GM12878 (cell line): ENCODE results near the gene ATF7. TPM values are rescaled to one million over a fixed set of nuclear protein-coding genes. Genes with fewer than 3 reads are reported as not detected.
"Not testable (repeated sequence)": the region's sequence is repeated elsewhere in the genome, so short reads cannot be mapped to it uniquely, and the experiment has no call there.

Experiments
- ATAC-seq: fragments of 200-7000 bp; cut with Tn5 transposase; 3 replicates; pipeline ENCODE4 v1.9.1; 2020; ENCODE audit warnings: mild to moderate bottlenecking, moderate library complexity
- BruUV-seq: library from RNA; stranded (reverse); fragments of 400-500 nt; replicated peaks from 2 replicates; lab custom pipeline; 2021; lab: Mats Ljungman, UMichigan
- CTCF ChIA-PET: fragments of 300-600 bp; sonication (Branson Sonifier 250); formaldehyde crosslinking; extraction: SDS; loops from one replicate; lab custom pipeline; 2021; ENCODE audit warnings: inconsistent platforms; lab: Yijun Ruan, JAX
- POLR2A ChIA-PET: fragments of 350-600 bp; formaldehyde crosslinking; extraction: SDS; loops from one replicate; lab custom pipeline; 2021; ENCODE audit warnings: inconsistent platforms; lab: Charles Lee
- RAD21 ChIA-PET: fragments of 300-600 bp; sonication (Branson Sonifier 250); formaldehyde crosslinking; loops from one replicate; lab custom pipeline; 2023; ENCODE audit warnings: antibody characterized with exemption; ENCODE audit not compliant: unreplicated experiment; lab: Charles Lee
- SMC1A ChIA-PET: fragments of 300-600 bp; sonication (Branson Sonifier 250); formaldehyde crosslinking; loops from one replicate; lab custom pipeline; 2023; ENCODE audit not compliant: unreplicated experiment, uncharacterized antibody; lab: Charles Lee
- DNase-seq: peaks from one replicate; pipeline ENCODE4 v3.0.0-alpha.2; 2011; ENCODE audit warnings: low read depth, low spot score
- FAIRE-seq: peaks from 3 replicates; lab custom pipeline; 2011; peaks lifted over from hg19 to GRCh38; lab: Jason Lieb, UNC
- H2AFZ ChIP-seq: 2 replicates; pipeline ENCODE4 v1.6.0; 2011; ENCODE audit warnings: low read depth, low read length, control low read depth; ENCODE audit not compliant: control insufficient read depth
- H3K27ac ChIP-seq: 2 replicates; pipeline ENCODE4 v1.5.1; 2011; ENCODE audit warnings: control low read depth; ENCODE audit not compliant: control insufficient read depth, insufficient read depth
- H3K27me3 ChIP-seq, 2 experiments: replicated peaks in 1 of 2; 2 replicates each; pipeline versions ENCODE4 v1.6.0 to v1.6.1; 2011; ENCODE audit warnings: low read length in 1 of 2; ENCODE audit not compliant: control insufficient read depth in 2 of 2, insufficient read depth in 2 of 2
- H3K36me3 ChIP-seq, 2 experiments: 2 replicates each; pipeline ENCODE4 v1.5.1; 2011; ENCODE audit warnings: low read length in 1 of 2; ENCODE audit not compliant: control insufficient read depth in 2 of 2, insufficient read depth in 2 of 2
- H3K4me1 ChIP-seq: 2 replicates; pipeline ENCODE4 v1.6.1; 2011; ENCODE audit warnings: mild to moderate bottlenecking, low read length, moderate library complexity, mixed read lengths; ENCODE audit not compliant: control insufficient read depth, insufficient read depth
- H3K4me2 ChIP-seq: 2 replicates; pipeline ENCODE4 v1.6.0; 2011; ENCODE audit warnings: control low read depth; ENCODE audit not compliant: control insufficient read depth, insufficient read depth
- H3K4me3 ChIP-seq: fragments of 200-600 bp; sonication (generic); 2 replicates; pipeline ENCODE4 v1.5.1; 2016
- H3K79me2 ChIP-seq: 2 replicates; pipeline ENCODE4 v1.6.0; 2011; ENCODE audit warnings: low read length; ENCODE audit not compliant: control insufficient read depth, insufficient read depth
- H3K9ac ChIP-seq: 2 replicates; pipeline ENCODE4 v1.8.0; 2011; ENCODE audit warnings: low read length, control low read depth, mixed read lengths; ENCODE audit not compliant: control insufficient read depth, insufficient read depth
- H3K9me3 ChIP-seq: replicated peaks from 3 replicates; pipeline ENCODE4 v1.5.1; 2011; ENCODE audit warnings: mild to moderate bottlenecking, low read length; ENCODE audit not compliant: control insufficient read depth, insufficient read depth
- H4K20me1 ChIP-seq: 2 replicates; pipeline ENCODE4 v1.6.0; 2011; ENCODE audit not compliant: control insufficient read depth, insufficient read depth
- CBX5 ChIP-seq: sonication (generic); IDR thresholded peaks from 2 replicates; pipeline ENCODE4 v1.6.1; 2016; ENCODE audit warnings: low read depth, moderate library complexity, mild to moderate bottlenecking, inconsistent platforms
- MTA3 ChIP-seq: IDR thresholded peaks from 2 replicates; pipeline ENCODE4 v1.6.1; 2012; ENCODE audit warnings: low read length, inconsistent platforms, borderline replicate concordance
- POLR2AphosphoS5 ChIP-seq: IDR thresholded peaks from 2 replicates; pipeline ENCODE4 v1.6.1; 2011; ENCODE audit warnings: mild to moderate bottlenecking, low read length, inconsistent platforms
- SUPT20H ChIP-seq: IDR thresholded peaks from 2 replicates; pipeline ENCODE4 v1.6.1; 2011; ENCODE audit warnings: low read depth, mild to moderate bottlenecking, low read length, moderate library complexity, borderline replicate concordance; ENCODE audit not compliant: control insufficient read depth
- ZBED1 ChIP-seq: IDR thresholded peaks from 2 replicates; pipeline ENCODE4 v1.6.1; 2016; ENCODE audit warnings: borderline replicate concordance
- WGBS: methylation state at CpG from one replicate; pipeline ENCODE4 v1.1.6; 2016; ENCODE audit warnings: low lambda C conversion rate; ENCODE audit not compliant: insufficient replicate concordance, insufficient coverage; ENCODE audit errors: missing lambda C conversion rate; 5-methylcytosine and 5-hydroxymethylcytosine counted together
- in situ Hi-C: fragments of 300-500 bp; cut with MboI; formaldehyde crosslinking; loops from 9 replicates; pipeline ENCODE4 v1.14.3; 2018; ENCODE audit warnings: mixed read lengths
- intact Hi-C: fragments of 100-400 bp; cut with micrococcal nuclease; formaldehyde crosslinking; loops from one replicate; pipeline ENCODE4 v1.14.2; 2022; ENCODE audit not compliant: unreplicated experiment
- polyA plus RNA-seq, 11 experiments: library from polyadenylated mRNA; depleted of rRNA in 4 of 11; unstranded in 6 of 11; stranded (reverse) in 5 of 11; fragments of >200 nt; fragmentation: Nextera tagmentation in 4 of 11; fragmentation: Illumina TruSeq in 1 of 11; extraction: Ambion mirVana in 4 of 11; extraction: Trizol in 1 of 11; gene quantifications; 1 replicate in 1 of 11; 2 replicates in 10 of 11; pipeline versions ENCODE4 v1.2.1 to v1.2.3, GENCODE V29; 2011 to 2016; ENCODE audit warnings: inconsistent platforms in 2 of 11, missing spikeins in 2 of 11, low read depth in 1 of 11
- total RNA-seq, 4 experiments: library from RNA; depleted of rRNA in 3 of 4; stranded (reverse); fragments of >200 nt in 3 of 4; fragmentation: Illumina TruSeq in 1 of 4; extraction: Trizol in 1 of 4; gene quantifications; 2 replicates each; pipeline versions ENCODE4 v1.2.1 to v1.2.3, GENCODE V29; 2013 to 2021
- TF ChIP-seq, protein P1 (sequence below), 3 experiments: IDR thresholded peaks in 2 of 3; conservative IDR thresholded peaks in 1 of 3; 2 replicates each; pipeline ENCODE4 v1.5.1; 2011; ENCODE audit warnings: low read depth in 3 of 3, low read length in 3 of 3, mild to moderate bottlenecking in 3 of 3, control low read depth in 2 of 3, moderate library complexity in 2 of 3, inconsistent platforms in 1 of 3, mixed read lengths in 1 of 3; ENCODE audit not compliant: control insufficient read depth in 2 of 3, insufficient read depth in 1 of 3; ENCODE audit errors: extremely low read depth in 1 of 3
- TF ChIP-seq, protein P2 (sequence below): IDR thresholded peaks from 2 replicates; pipeline ENCODE4 v1.6.1; 2011; ENCODE audit warnings: low read depth, mild to moderate bottlenecking, low read length, moderate library complexity, borderline replicate concordance; ENCODE audit errors: extremely low read depth

ATF7 gene
- total and polyA plus RNA-seq, 10 of the 15 experiments (the other 5 are each of a cell fraction or from before 2014, with no cell fraction given), result 9.1 to 30.7 (median 21.8) TPM

DNA sequence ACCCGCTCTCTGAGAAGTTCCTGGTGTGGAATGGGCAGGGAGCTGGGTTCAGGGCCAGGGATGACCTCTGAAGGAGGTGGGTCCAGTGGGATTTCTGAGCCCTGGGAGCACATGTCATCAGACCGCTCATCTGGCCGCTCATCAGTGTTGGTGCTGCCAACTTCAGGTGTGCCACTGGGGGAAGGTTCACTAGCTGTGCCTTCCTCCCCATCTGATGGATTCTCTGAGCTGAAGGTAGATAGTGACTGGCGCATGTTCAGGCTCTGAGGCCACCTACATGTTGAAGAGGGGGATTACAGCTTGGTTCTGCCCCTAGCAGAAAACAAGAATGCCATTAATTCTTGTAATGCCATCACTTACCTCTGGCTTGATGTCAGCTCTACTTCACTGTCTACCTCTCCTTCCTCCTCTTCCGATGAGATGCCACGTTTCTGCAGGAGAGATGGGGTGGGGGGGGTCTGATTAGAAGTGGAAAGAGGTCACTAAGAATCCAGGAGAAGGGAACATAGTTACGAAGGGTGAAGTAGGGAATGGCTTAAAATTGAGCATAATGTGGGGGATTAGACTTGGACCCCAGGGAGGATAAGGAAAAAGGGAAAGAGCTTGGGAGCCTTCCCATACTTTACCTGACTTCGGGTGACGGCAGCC, 144.1 kb downstream of the ATF7 start (continued):
- TF ChIP-seq, protein P1, sequence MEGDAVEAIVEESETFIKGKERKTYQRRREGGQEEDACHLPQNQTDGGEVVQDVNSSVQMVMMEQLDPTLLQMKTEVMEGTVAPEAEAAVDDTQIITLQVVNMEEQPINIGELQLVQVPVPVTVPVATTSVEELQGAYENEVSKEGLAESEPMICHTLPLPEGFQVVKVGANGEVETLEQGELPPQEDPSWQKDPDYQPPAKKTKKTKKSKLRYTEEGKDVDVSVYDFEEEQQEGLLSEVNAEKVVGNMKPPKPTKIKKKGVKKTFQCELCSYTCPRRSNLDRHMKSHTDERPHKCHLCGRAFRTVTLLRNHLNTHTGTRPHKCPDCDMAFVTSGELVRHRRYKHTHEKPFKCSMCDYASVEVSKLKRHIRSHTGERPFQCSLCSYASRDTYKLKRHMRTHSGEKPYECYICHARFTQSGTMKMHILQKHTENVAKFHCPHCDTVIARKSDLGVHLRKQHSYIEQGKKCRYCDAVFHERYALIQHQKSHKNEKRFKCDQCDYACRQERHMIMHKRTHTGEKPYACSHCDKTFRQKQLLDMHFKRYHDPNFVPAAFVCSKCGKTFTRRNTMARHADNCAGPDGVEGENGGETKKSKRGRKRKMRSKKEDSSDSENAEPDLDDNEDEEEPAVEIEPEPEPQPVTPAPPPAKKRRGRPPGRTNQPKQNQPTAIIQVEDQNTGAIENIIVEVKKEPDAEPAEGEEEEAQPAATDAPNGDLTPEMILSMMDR (IDR thresholded peaks at IDR 0.05 in 2 of 3, conservative IDR thresholded peaks at IDR 0.05 in 1 of 3; ENCODE audit: control insufficient read depth in 2 of 3, extremely low read depth in 1 of 3, insufficient read depth in 1 of 3, low read depth in 3 of 3, low read length in 3 of 3), result peak in 2 of 3 experiments; percentile 31 to 35; a peak in 3 of 6 replicates
- TF ChIP-seq, protein P2, sequence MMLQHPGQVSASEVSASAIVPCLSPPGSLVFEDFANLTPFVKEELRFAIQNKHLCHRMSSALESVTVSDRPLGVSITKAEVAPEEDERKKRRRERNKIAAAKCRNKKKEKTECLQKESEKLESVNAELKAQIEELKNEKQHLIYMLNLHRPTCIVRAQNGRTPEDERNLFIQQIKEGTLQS, result no peak
- no peak for TF ChIP-seq SUPT20H
- no peak for TF ChIP-seq ZBED1
- TF ChIP-seq MTA3, result 0 out of 2 replicates have a peak, but pooled peaks have one; percentile 39
- TF ChIP-seq CBX5, result no peak
- TF ChIP-seq, all 136 proteins: peak for 7

DNA sequence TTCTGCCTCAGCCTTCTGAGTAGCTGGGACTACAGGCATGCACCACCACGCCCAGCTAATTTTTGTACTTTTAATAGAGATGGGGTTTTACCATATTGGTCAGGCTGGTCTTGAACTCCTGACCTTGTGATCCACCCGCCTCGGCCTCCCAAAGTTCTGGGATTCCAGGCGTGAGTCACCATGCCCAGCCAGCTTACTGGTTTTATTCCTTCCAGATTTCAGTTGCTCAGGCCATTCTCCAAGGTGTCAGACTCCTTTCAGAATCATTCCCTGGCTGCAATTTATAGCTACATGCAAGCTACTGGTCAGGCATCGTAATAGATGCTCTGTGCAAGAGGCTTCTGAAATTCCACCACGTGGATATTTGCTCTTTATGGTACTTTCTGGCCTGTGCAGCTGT, 144.7 kb downstream of the ATF7 start:
- H3K27me3 ChIP-seq, H3K4me2 ChIP-seq, H3K9me3 ChIP-seq, in situ Hi-C loops, DNase-seq, intact Hi-C loops, H4K20me1 ChIP-seq, H3K4me1 ChIP-seq, H2AFZ ChIP-seq, H3K27ac ChIP-seq, H3K9ac ChIP-seq, ATAC-seq, BruUV-seq, H3K4me3 ChIP-seq, FAIRE-seq, H3K79me2 ChIP-seq: not testable (repeated sequence)
- WGBS, result 81% methylated on average over 6 of the region's 6 CpGs
- RAD21 ChIA-PET, result interaction anchor here (1.4 kb wide), 2 partner anchors 12 to 27 kb away, joined by 3 to 4 read pairs; no protein-coding TSS in a partner anchor
- CTCF ChIA-PET, result interaction anchor here (0.8 to 3.5 kb wide), 6 partner anchors 8 to 402 kb away, joined by 3 to 13 read pairs (median 6); partner anchors contain the start of genes MAP3K12 and SPRYD3
- peak; percentile 24; the same call in 1 of the 2 replicates for TF ChIP-seq POLR2AphosphoS5
- H3K36me3 ChIP-seq, result peaks cover 43 to 49% of the 10 kb centered on the region in 2 experiments
- POLR2A ChIA-PET, result interaction anchor here (0.5 to 1.6 kb wide), 8 partner anchors 10 to 209 kb away, joined by 3 to 6 read pairs (median 4); no protein-coding TSS in a partner anchor
- SMC1A ChIA-PET, result interaction anchor here (0.6 to 2.3 kb wide), 7 partner anchors 8 to 129 kb away, joined by 3 to 6 read pairs (median 3); no protein-coding TSS in a partner anchor
